ENCODE results near the gene TEDC2.

The TEDC2 gene

DNA sequence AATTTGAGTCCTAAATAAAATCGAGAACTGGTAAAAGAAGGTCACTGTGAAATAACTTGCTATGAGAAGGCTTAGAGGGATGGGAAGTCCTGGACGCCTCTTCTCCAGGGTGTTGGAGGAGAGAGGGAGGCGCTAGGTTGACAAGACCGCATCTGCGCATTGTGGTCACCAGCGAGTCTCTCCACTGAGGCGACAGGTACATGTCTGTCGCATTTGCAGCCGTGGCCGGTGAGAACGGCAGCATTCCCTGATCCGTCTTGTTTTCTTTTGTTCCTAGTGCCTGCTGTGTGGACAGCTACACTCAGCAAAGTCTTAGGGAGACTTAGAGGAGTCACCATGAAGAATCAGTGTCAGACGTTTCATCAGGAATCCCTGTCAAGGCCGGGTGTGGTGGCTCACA lies 45.8 kb downstream of the TEDC2 start:
- DNase-seq (ENCODE audit: extremely low spot score, insufficient read length, low read depth) (no peak), FAIRE-seq (no peak)

DNA sequence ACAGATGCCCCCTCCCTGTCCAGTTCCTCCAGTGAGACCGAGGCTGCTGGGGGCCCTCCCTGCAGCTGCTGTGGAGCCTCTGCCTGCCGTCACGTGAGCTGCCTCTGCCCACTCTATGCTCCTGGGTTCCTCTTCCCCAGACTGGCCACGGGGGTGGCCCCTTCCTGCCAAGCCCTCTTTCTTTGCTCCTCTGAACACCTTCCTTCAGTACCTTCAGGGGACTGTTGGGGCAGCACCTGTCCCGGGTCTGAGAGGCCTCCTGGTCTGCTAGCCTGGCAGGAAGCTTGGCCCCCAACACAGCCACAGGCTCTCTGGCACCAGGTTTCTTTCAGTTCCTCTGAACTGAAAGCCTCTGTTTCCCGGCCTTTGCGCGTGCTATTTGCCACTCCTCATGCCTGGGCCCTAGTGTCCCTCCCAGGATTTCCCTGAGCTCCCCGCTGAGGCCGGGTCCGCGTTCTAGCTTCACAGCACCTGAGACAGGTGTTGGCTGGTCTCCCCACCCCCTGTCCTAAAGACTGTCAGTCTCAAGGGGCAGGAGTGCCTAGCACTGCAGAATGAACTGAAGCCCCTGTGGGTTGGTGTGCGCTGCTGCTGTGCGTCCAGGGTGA lies 47.2 kb downstream of the TEDC2 start:
- FAIRE-seq, result peak; percentile 86
- no peak for DNase-seq (ENCODE audit: extremely low spot score, insufficient read length, low read depth)

- FAIRE-seq (peak; percentile 33), DNase-seq (ENCODE audit: extremely low spot score, insufficient read length, low read depth) (no peak)
Observed at GRCh38 chr16:2507665-2508064, 47.8 kb downstream of the TEDC2 start.

DNA sequence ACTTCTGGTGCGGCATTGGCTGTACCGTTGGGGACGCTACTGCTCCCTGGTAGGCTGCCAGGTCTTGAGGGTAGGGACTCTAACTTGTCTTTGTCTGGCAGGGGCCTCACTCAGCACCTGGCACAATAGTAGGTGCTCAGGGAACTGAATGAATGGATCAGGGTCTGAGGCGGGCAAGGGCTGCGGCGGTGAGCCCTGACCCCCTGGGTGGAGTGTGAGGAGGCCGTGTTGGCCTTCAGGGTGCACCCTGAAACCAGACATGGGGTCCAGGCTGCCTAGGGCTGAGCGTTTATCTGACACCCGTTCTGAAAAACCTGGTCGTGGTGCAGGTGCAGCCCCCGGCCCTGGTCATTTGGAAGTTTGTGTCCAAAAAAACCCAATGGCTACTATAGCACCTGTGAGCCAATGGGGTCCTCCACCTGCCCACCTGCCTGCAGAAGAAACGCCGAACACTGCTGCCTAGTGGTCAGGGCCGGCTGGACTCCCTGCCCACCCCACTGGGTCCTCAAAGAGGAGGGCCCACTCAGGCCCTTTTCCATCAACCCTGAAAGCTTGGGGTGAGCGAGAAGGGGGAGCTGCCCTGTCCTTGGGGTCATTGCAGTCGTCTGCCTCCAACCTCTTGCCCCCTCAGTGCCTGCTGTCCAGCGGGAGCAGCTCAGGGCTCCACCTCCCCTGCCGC lies 49.0 kb downstream of the TEDC2 start:
- DNase-seq (ENCODE audit: extremely low spot score, insufficient read length, low read depth), result no peak
- FAIRE-seq, result no peak

DNA sequence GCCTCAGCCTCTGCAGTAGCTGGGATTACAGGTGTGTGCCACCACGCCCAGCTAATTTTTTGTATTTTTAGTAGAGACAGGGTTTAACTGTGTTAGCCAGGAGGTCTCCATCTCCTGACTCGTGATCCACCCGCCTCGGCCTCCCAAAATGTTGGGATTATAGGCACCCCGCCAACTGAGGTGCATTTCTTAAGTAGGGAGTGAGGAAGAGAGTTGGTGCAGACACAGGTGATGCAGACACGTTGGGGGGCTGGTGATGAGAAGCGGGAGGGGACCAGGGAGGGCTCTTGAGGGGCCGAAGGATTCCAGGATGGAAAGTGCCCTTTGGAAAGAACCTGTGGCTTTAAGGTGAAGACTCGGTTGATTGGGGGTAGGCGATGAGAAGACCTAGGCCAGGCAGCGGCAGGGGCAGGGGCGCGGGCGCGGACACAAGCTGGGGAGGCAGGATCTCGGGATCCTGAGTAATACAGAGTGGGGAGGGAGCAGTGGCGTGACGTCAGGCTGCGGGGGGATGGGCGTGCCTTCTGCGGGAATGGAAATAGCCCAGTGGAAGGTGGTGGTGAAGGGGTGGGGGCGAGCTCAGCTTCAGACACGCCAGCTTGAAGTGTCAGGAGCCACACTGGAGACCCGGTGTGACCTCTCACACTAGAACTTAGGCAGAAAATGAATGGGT lies 51.4 kb downstream of the TEDC2 start:
- DNase-seq (ENCODE audit: extremely low spot score, insufficient read length, low read depth) (no peak), FAIRE-seq (no peak)

- DNase-seq (ENCODE audit: extremely low spot score, insufficient read length, low read depth) (no peak), FAIRE-seq (no peak)
Observed at GRCh38 chr16:2511996-2512734, 52.3 kb downstream of the TEDC2 start.

DNA sequence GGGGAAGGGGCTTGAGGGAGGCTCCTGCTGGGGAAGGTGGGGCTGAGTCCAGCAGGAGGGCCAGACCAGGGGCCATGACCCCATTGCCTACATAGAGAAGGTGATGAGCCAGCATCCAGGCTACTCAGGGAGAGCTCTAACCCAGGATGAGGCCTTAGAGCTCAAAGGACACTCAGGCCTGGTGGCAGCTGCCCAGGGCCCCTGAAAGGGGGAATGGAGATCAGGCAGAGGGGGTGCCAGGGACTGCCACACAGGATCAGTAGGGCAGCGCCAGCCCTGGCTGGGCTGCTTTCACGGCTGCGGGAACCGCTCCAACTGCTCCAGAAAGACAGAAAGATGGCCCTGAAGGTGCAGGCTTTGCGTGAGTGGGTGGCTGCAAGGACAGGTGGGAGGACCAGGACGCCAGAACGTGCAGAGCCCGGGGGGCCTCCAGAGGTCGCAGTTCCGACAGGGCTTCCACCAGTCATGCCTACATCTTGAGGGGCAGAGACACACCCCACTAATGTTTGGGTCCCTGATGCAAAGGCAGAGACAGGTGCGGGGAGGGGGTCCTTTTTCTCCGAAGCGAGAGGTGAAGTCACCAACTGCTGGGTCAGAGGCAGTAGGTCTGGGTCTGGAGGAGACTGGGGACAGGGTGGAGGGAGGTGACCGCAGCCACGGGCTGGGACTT lies 53.0 kb downstream of the TEDC2 start:
- FAIRE-seq (no peak), DNase-seq (ENCODE audit: extremely low spot score, insufficient read length, low read depth) (no peak)

GRCh38 chr16:2513405-2514332 lies 53.8 kb downstream of the TEDC2 start, which contains the start of gene ATP6V0C:
Gene ATP6V0C, plus strand, starts transcription at chr16:2513952. Its CDS starts 152 bp downstream, at chr16:2514104.
- FAIRE-seq (peak; percentile 85), DNase-seq (ENCODE audit: extremely low spot score, insufficient read length, low read depth) (peak; percentile 85)

All from GM18507 (cell line).